H1 (cell line): ENCODE data around the gene FAM186B. TPM values are rescaled to one million over a fixed set of nuclear protein-coding genes. Genes with fewer than 3 reads are reported as not detected.

Experiments
- CTCF ChIA-PET: fragments of 300-600 bp; sonication (Branson Sonifier 250); formaldehyde crosslinking; loops from one replicate; lab custom pipeline; 2021; ENCODE audit not compliant: partially characterized antibody; lab: Charles Lee
- POLR2A ChIA-PET: fragments of 300-600 bp; sonication (Branson Sonifier 250); formaldehyde crosslinking; loops from one replicate; lab custom pipeline; 2021; ENCODE audit warnings: inconsistent platforms; ENCODE audit not compliant: partially characterized antibody; lab: Charles Lee
- DNase-seq, 2 experiments: peaks; one replicate each; pipeline versions ENCODE4 v3.0.0 to v3.0.0-alpha.2; 2010 to 2022; ENCODE audit warnings: low spot score in 2 of 2, low read depth in 1 of 2, mixed read lengths in 1 of 2
- FAIRE-seq: peaks from 2 replicates; lab custom pipeline; 2011; peaks lifted over from hg19 to GRCh38; lab: Jason Lieb, UNC
- H2AFZ ChIP-seq: 2 replicates; pipeline ENCODE4 v1.8.1; 2012; ENCODE audit warnings: low read length, inconsistent platforms
- H2AK5ac ChIP-seq: 2 replicates; pipeline ENCODE4 v1.6.1; 2013; ENCODE audit warnings: low read depth, low read length
- H2BK120ac ChIP-seq: replicated peaks from 2 replicates; pipeline ENCODE3; 2013; ENCODE audit warnings: low read depth, low read length, inconsistent platforms
- H2BK12ac ChIP-seq: 2 replicates; pipeline ENCODE4 v1.6.1; 2013; ENCODE audit warnings: low read depth, low read length
- H2BK15ac ChIP-seq: 2 replicates; pipeline ENCODE4 v1.6.1; 2013; ENCODE audit warnings: low read length
- H2BK20ac ChIP-seq: 2 replicates; pipeline ENCODE4 v1.6.1; 2013; ENCODE audit warnings: low read length
- H2BK5ac ChIP-seq: 2 replicates; pipeline ENCODE4 v1.6.1; 2013; ENCODE audit warnings: low read depth, low read length
- H3K14ac ChIP-seq: 2 replicates; pipeline ENCODE4 v1.6.1; 2013; ENCODE audit warnings: inconsistent platforms; ENCODE audit not compliant: insufficient read length
- H3K18ac ChIP-seq: 2 replicates; pipeline ENCODE4 v1.6.1; 2013; ENCODE audit warnings: low read length; ENCODE audit errors: extremely low read depth
- H3K23ac ChIP-seq: 2 replicates; pipeline ENCODE4 v1.6.1; 2013; ENCODE audit warnings: inconsistent platforms; ENCODE audit not compliant: insufficient read length
- H3K23me2 ChIP-seq: 2 replicates; pipeline ENCODE4 v1.6.1; 2013; ENCODE audit warnings: low read depth, low read length
- H3K27ac ChIP-seq: 2 replicates; pipeline ENCODE4 v1.6.1; 2011; ENCODE audit warnings: low read depth, low read length, inconsistent platforms
- H3K27me3 ChIP-seq, 4 experiments: replicated peaks in 1 of 4; 1 replicate in 1 of 4; 2 replicates in 3 of 4; pipeline versions ENCODE4 v1.6.1 to v1.8.1; 2011 to 2013; ENCODE audit warnings: low read length in 3 of 4, mild to moderate bottlenecking in 3 of 4, inconsistent platforms in 2 of 4, mixed read lengths in 2 of 4, moderate library complexity in 1 of 4; ENCODE audit not compliant: control insufficient read depth in 3 of 4, insufficient read depth in 3 of 4; ENCODE audit errors: extremely low read depth in 1 of 4
- H3K36me3 ChIP-seq, 4 experiments: 2 replicates each; pipeline versions ENCODE4 v1.6.1 to v1.8.1; 2011 to 2013; ENCODE audit warnings: mild to moderate bottlenecking in 4 of 4, low read length in 3 of 4, moderate library complexity in 2 of 4, control low read depth in 1 of 4, inconsistent platforms in 1 of 4; ENCODE audit not compliant: insufficient read depth in 4 of 4, control insufficient read depth in 2 of 4
- H3K4ac ChIP-seq: replicated peaks from 2 replicates; pipeline ENCODE3; 2013; ENCODE audit warnings: low read length, low read depth, mixed read lengths, inconsistent platforms; ENCODE audit not compliant: insufficient read length
- H3K4me1 ChIP-seq, 4 experiments: replicated peaks in 1 of 4; 1 replicate in 1 of 4; 2 replicates in 3 of 4; pipeline versions ENCODE4 v1.6.1 to v1.8.1; 2011 to 2013; ENCODE audit warnings: low read length in 3 of 4, inconsistent platforms in 2 of 4, mixed read lengths in 1 of 4; ENCODE audit not compliant: insufficient read depth in 4 of 4, control insufficient read depth in 3 of 4
- H3K4me2 ChIP-seq, 2 experiments: 2 replicates each; pipeline versions ENCODE4 v1.6.1 to v1.8.1; 2011 to 2013; ENCODE audit warnings: low read depth in 2 of 2, low read length in 2 of 2, control low read depth in 1 of 2, inconsistent platforms in 1 of 2, mild to moderate bottlenecking in 1 of 2; ENCODE audit not compliant: insufficient read depth in 1 of 2
- H3K4me3 ChIP-seq, 4 experiments: fragments of 200-600, 300-600 bp in 1 of 4; sonication (generic), shearing (Covaris generic), sonication (Bioruptor Twin) in 1 of 4; 2 replicates each; pipeline versions ENCODE4 v1.5.1 to v1.8.1; 2011 to 2016; ENCODE audit warnings: low read length in 4 of 4, low read depth in 3 of 4, control low read depth in 2 of 4, inconsistent platforms in 2 of 4, mild to moderate bottlenecking in 2 of 4, mixed read lengths in 1 of 4, moderate library complexity in 1 of 4; ENCODE audit not compliant: insufficient read depth in 2 of 4; ENCODE audit errors: extremely low read depth in 1 of 4
- H3K56ac ChIP-seq: replicated peaks from 2 replicates; pipeline ENCODE3; 2013; ENCODE audit warnings: low read depth, mild to moderate bottlenecking, mixed read lengths, low read length, inconsistent platforms; ENCODE audit not compliant: insufficient read length
- H3K79me1 ChIP-seq: 2 replicates; pipeline ENCODE4 v1.6.1; 2013; ENCODE audit warnings: low read depth, low read length, control low read depth
- H3K79me2 ChIP-seq, 2 experiments: 2 replicates each; pipeline versions ENCODE4 v1.6.1 to v1.8.1; 2012 to 2013; ENCODE audit warnings: low read length in 2 of 2, mild to moderate bottlenecking in 2 of 2, inconsistent platforms in 1 of 2; ENCODE audit not compliant: insufficient read depth in 2 of 2, control insufficient read depth in 1 of 2
- H3K9ac ChIP-seq, 4 experiments: replicated peaks in 1 of 4; 1 replicate in 1 of 4; 2 replicates in 3 of 4; pipeline versions ENCODE4 v1.6.1 to v1.8.1; 2011 to 2013; ENCODE audit warnings: low read depth in 3 of 4, low read length in 3 of 4, control low read depth in 2 of 4, mild to moderate bottlenecking in 2 of 4, moderate library complexity in 2 of 4, inconsistent platforms in 1 of 4; ENCODE audit errors: extremely low read depth in 1 of 4
- H3K9me3 ChIP-seq, 2 experiments: 2 replicates each; pipeline versions ENCODE4 v1.6.1 to v1.8.1; 2012 to 2013; ENCODE audit warnings: mild to moderate bottlenecking in 2 of 2, moderate library complexity in 2 of 2, control low read depth in 1 of 2, inconsistent platforms in 1 of 2, low read depth in 1 of 2, low read length in 1 of 2, mixed read lengths in 1 of 2; ENCODE audit not compliant: insufficient read depth in 2 of 2
- H4K20me1 ChIP-seq, 2 experiments: replicated peaks in 1 of 2; 2 replicates each; pipeline versions ENCODE3 to v1.8.1; 2011 to 2013; ENCODE audit warnings: inconsistent platforms in 2 of 2, low read length in 2 of 2, mild to moderate bottlenecking in 1 of 2; ENCODE audit not compliant: insufficient read depth in 2 of 2, control insufficient read depth in 1 of 2
- H4K5ac ChIP-seq: 2 replicates; pipeline ENCODE4 v1.6.1; 2013; ENCODE audit warnings: low read length, low read depth, mixed read lengths, inconsistent platforms; ENCODE audit not compliant: insufficient read length
- H4K8ac ChIP-seq: 2 replicates; pipeline ENCODE4 v1.8.0; 2013; ENCODE audit warnings: mild to moderate bottlenecking, moderate library complexity, low read length, inconsistent platforms; ENCODE audit not compliant: insufficient read depth; ENCODE audit errors: extremely low read depth
- H4K91ac ChIP-seq: replicated peaks from 2 replicates; pipeline ENCODE3; 2013; ENCODE audit warnings: low read length, mixed read lengths, inconsistent platforms; ENCODE audit not compliant: insufficient read length
- CTBP2 ChIP-seq: IDR thresholded peaks from 2 replicates; pipeline ENCODE4 v1.7.0; 2011; ENCODE audit warnings: borderline replicate concordance, mild to moderate bottlenecking, moderate library complexity, mixed read lengths, low read length; ENCODE audit not compliant: insufficient read depth, insufficient read length
- CTCF ChIP-seq, 3 experiments: IDR thresholded peaks; 1 replicate in 2 of 3; 2 replicates in 1 of 3; pipeline versions ENCODE4 v1.5.1 to v1.6.1; 2011; ENCODE audit warnings: low read length in 3 of 3, mild to moderate bottlenecking in 3 of 3, inconsistent platforms in 2 of 3, low read depth in 1 of 3, moderate library complexity in 1 of 3; ENCODE audit not compliant: insufficient read depth in 1 of 3; ENCODE audit errors: control extremely low read depth in 1 of 3
- HDAC2 ChIP-seq, 2 experiments: fragments of 300-600 bp in 1 of 2; sonication (generic) in 1 of 2; IDR thresholded peaks; 2 replicates each; pipeline ENCODE4 v1.6.1; 2011 to 2012; ENCODE audit warnings: low read depth in 2 of 2, low read length in 2 of 2, mild to moderate bottlenecking in 2 of 2, moderate library complexity in 2 of 2, borderline replicate concordance in 1 of 2, inconsistent platforms in 1 of 2
- RAD21 ChIP-seq, 2 experiments: IDR thresholded peaks in 1 of 2; conservative IDR thresholded peaks in 1 of 2; 2 replicates each; pipeline ENCODE4 v1.6.1; 2011; ENCODE audit warnings: low read depth in 2 of 2, low read length in 2 of 2, improper control_type of control experiment in 1 of 2, inconsistent platforms in 1 of 2, mild to moderate bottlenecking in 1 of 2, moderate library complexity in 1 of 2
- SUZ12 ChIP-seq: fragments of 200-600 bp; sonication (generic); IDR thresholded peaks from 2 replicates; pipeline ENCODE4 v1.6.1; 2012; ENCODE audit warnings: mild to moderate bottlenecking, inconsistent platforms, low read length, moderate library complexity, mixed read lengths
- WGBS, 2 experiments: shearing (Covaris generic) in 1 of 2; methylation state at CpG; one replicate each; pipeline versions ENCODE4 v1.1.6 to v1.1.7; 2013 to 2015; ENCODE audit warnings: low lambda C conversion rate in 2 of 2, mixed read lengths in 2 of 2, inconsistent platforms in 1 of 2, low coverage in 1 of 2, missing lambda C conversion rate in 1 of 2; ENCODE audit not compliant: insufficient replicate concordance in 2 of 2, insufficient coverage in 1 of 2, insufficient read length in 1 of 2; ENCODE audit errors: extremely low coverage in 1 of 2, missing lambda C conversion rate in 1 of 2; 5-methylcytosine and 5-hydroxymethylcytosine counted together
- polyA plus RNA-seq, 7 experiments: library from polyadenylated mRNA; depleted of rRNA in 3 of 7; stranded (reverse) in 5 of 7; unstranded in 2 of 7; fragments of >200 nt in 5 of 7; fragments of 200-250 nt in 2 of 7; gene quantifications; 1 replicate in 5 of 7; 2 replicates in 1 of 7; 4 replicates in 1 of 7; pipeline versions ENCODE4 v1.2.1 to v1.2.3, GENCODE V29; 2011 to 2013; ENCODE audit warnings: missing spikeins in 2 of 7, mixed read lengths in 2 of 7
- total RNA-seq: library from RNA; stranded (reverse); fragmentation: NEBNext Ultra II Directional; extraction: Animal tissue kit (Norgen Biotek cat#: 25700); gene quantifications from 2 replicates; pipeline ENCODE4 v1.2.1, GENCODE V29; 2021

The FAM186B gene
- total and polyA plus RNA-seq, 2 of the 8 experiments (the other 6 are each of a cell fraction or from before 2014, with no cell fraction given), result 0.12 to 0.73 TPM

- peak overlapping the region; percentile 61; the same call in 1 of the 2 replicates for H2AFZ ChIP-seq
- ChIA-PET CTCF (interaction anchor here (0.8 to 14.0 kb wide), 7 partner anchors 12 to 217 kb away, joined by 3 to 171 read pairs (median 91); partner anchors contain the start of genes KCNH3 and MCRS1), POLR2A (interaction anchor here (0.9 to 6.7 kb wide), 3 partner anchors 8 to 182 kb away, joined by 3 to 72 read pairs (median 5); partner anchors contain the start of gene MCRS1)
- DNase-seq (peak in 1 of 2 experiments; percentile 73), FAIRE-seq (no peak)
- peak overlapping the region; percentile 97; the same call in 1 of the 2 replicates for H2BK12ac ChIP-seq
- peak overlapping the region; percentile 97 for H3K18ac ChIP-seq
- H2BK120ac ChIP-seq, result no peak overlapping the region
- peak overlapping the region; percentile 95; the same call in 1 of the 2 replicates for H2BK15ac ChIP-seq
- no peak overlapping the region; the same call in 1 of the 2 replicates for H2BK5ac ChIP-seq
- H3K14ac ChIP-seq, result no peak overlapping the region
- H2AK5ac ChIP-seq, result no peak overlapping the region
- peak overlapping the region; percentile 22 to 56 (median 34) for H3K4me3 ChIP-seq
- H3K4ac ChIP-seq, result peak overlapping the region; percentile 72
- H2BK20ac ChIP-seq, result peak overlapping the region; percentile 32; the same call in 1 of the 2 replicates
- no peaks in the 10 kb centered on the region for H3K79me2 ChIP-seq
- peaks cover 0 to 5% of the 10 kb centered on the region in 2 experiments for H4K20me1 ChIP-seq
- H3K23ac ChIP-seq, result no peak overlapping the region
- H3K79me1 ChIP-seq, result no peaks in the 10 kb centered on the region
- H3K4me2 ChIP-seq, result peak overlapping the region; percentile 76 to 95
- peak overlapping the region; percentile 86 for H4K91ac ChIP-seq
- no peak overlapping the region for H3K27ac ChIP-seq
- WGBS, 2 experiments, result 14% methylated on average over 66 of the region's 70 CpGs; no CpG with 5 or more reads in 1 of the 2 experiments
- peaks cover 10 to 72% (median 61%) of the 10 kb centered on the region in 4 experiments for H3K27me3 ChIP-seq
- 0 out of 7 replicates have a peak overlapping the region, but pooled peaks of 1 of the 4 experiments have one; percentile 2 for H3K9ac ChIP-seq
- no peak overlapping the region for H4K5ac ChIP-seq
- peaks cover 11% of the 10 kb centered on the region; the same call in 1 of the 2 replicates for H3K23me2 ChIP-seq
- peaks cover 0 to 22% (median 16%) of the 10 kb centered on the region in 4 experiments; a peak in 6 of 7 replicates for H3K4me1 ChIP-seq
- peak overlapping the region; percentile 7 for H3K56ac ChIP-seq
- H3K36me3 ChIP-seq, result no peaks in the 10 kb centered on the region
- peak overlapping the region; percentile 81 for H4K8ac ChIP-seq
- no peaks in the 10 kb centered on the region for H3K9me3 ChIP-seq
- TF ChIP-seq HDAC2 (IDR thresholded peaks at IDR 0.05; ENCODE audit: borderline replicate concordance in 1 of 2, low read depth in 2 of 2, low read length in 2 of 2) (0 out of 4 replicates have a peak, but pooled peaks of 1 of the 2 experiments have one; percentile 40), RAD21 (IDR thresholded peaks at IDR 0.05 in 1 of 2, conservative IDR thresholded peaks at IDR 0.05 in 1 of 2; ENCODE audit: low read depth in 2 of 2, low read length in 2 of 2) (peak in 1 of 2 experiments; percentile 33; a peak in 2 of 4 replicates), CTCF (IDR thresholded peaks at IDR 0.05; ENCODE audit: control extremely low read depth in 1 of 3, insufficient read depth in 1 of 3, low read depth in 1 of 3, low read length in 3 of 3) (peak in 2 of 3 experiments; percentile 24 to 34; a peak in 2 of 4 replicates), CTBP2 (peak; percentile 34), SUZ12 (peak; percentile 74; the same call in 1 of the 2 replicates)
Measured at GRCh38 chr12:49548822-49549648, 56.4 kb downstream of the FAM186B start.
